Measurements from ENCODE around the gene P3R3URF. TPM values are rescaled to one million over a fixed set of nuclear protein-coding genes. Genes with fewer than 3 reads are reported as not detected.

Gene P3R3URF
- total RNA-seq, 2 experiments from 2014 or later, result not detected

DNA sequence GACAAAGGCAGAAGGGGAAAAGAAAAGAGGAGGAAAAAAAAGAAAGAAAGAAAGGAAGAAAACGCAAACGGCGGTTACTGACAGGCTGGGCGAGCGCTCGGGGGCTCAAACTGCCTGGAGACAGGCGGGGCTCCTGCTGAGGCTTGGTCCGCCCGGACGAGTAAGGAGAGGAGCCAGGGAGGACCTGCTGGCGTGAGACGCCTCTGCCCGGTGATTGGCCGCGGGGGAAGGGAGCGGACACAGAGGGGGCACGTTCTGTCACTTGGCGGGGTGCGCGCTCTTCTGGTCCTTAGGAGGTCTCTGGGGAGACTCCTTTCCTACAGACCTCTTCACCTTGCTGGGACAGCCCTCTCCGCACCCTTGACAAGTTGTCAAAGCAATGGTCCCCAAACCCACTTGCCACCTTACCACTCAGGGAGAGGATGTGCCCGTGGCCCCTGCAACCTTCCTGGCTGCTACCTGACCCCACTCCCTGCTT lies 43.1 kb downstream of the P3R3URF start:
- H3K36me3 Mint-ChIP-seq (ENCODE audit: low read depth), result peaks cover 2% of the 10 kb centered on the region
- H3K4me3 Mint-ChIP-seq, result peak overlapping the region; percentile 87
- H3K4me1 Mint-ChIP-seq, result peaks cover 25% of the 10 kb centered on the region
- peak overlapping the region; percentile 96 for H3K27ac Mint-ChIP-seq
- no peak for DNase-seq
- ChIA-PET POLR2A (no interaction called here), CTCF (interaction anchor here (1.3 kb wide), 1 partner anchor 15 kb away, joined by 3 read pairs; no protein-coding TSS in a partner anchor)
- H3K9me3 Mint-ChIP-seq, result no peaks in the 10 kb centered on the region
- peaks cover 63% of the 10 kb centered on the region for H3K27me3 Mint-ChIP-seq

DNA sequence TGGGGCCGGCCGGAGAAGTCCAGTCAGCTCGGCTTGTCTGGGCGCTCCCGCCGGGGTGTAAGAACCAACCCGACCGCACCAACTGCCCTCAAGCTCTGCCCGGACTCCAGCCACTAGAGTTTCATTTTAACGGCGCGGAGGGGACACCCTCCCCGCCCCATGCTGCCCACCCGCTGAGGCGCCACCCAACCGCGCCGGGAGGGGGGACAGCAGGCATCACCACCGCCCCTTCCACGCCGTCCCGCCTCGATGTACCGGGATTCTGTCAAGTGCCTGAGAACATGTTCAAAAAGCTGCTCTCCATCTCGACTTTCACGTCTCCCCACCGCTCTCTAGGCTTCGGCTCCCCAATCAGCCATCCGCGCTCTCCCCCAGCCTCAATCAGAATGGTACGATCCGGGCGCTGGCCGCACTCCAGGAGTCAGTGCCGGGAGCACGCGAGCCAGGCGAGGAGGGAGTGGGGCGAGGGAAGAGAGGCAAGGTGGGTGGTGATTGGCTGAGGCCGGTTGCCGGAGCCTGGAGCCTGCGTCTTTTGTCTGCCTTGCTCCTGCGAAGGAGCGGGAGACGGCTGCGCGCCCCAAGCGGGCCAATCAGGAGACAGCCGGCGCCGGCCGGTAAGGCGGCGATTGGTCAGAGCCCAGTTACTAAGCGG lies 43.6 kb downstream of the P3R3URF start, which contains the start of gene PIK3R3:
Gene PIK3R3 (minus strand): TSS at position 101 of the 652 bp plus-strand sequence. CDS start 677 bp downstream, outside the sequence.
- H3K36me3 Mint-ChIP-seq (ENCODE audit: low read depth), result peaks cover 2% of the 10 kb centered on the region
- ChIA-PET POLR2A (interaction anchor here (0.5 kb wide), 1 partner anchor 359 kb away, joined by 6 read pairs; no protein-coding TSS in a partner anchor), CTCF (interaction anchor here (0.5 to 0.8 kb wide), 2 partner anchors 15 to 36 kb away, joined by 3 to 4 read pairs; no protein-coding TSS in a partner anchor)
- peaks cover 67% of the 10 kb centered on the region for H3K27me3 Mint-ChIP-seq
- peak; percentile 93 for DNase-seq
- H3K27ac Mint-ChIP-seq, result peak within 1 kb of the TSS; percentile 96
- H3K9me3 Mint-ChIP-seq, result no peaks in the 10 kb centered on the region
- peak within 1 kb of the TSS; percentile 87 for H3K4me3 Mint-ChIP-seq
- H3K4me1 Mint-ChIP-seq, result peaks cover 25% of the 10 kb centered on the region

DNA sequence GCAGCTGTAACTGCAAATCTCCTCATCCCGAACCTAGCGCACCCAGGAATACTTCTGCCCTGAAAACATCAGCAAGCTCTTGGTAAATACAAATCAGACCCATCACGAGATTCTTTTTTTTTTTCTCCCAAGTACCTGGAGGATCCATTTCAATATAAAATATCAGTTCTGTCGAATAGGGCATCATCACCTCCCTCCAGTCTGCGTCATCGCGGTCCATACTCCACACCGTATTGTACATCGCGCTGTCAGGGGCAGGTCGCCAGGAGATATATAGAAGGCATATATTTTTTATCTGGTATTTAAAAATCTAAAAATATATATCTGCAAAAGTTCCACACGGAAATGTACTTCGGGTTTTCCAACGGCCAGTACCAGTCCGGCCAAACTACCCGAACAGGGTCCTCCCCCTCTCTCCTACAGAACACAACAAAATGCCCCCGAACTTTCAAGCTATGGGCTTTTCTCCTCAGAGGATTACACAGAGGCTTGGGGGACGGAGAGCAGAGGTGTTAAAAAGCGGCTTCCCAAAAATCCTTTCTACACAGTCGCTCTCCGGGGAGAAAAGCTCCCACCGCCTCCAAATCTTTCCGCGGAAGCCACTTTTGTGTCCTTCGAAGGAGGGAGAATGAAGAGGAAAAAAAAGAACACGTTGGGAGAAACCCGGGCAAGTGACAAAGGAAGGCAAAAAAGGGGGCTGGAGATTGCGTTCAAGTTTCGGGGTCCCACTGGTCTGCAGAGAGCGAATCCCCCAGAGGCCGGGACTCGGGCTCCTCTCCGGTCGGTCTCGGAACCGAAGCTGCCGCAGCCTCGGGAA lies 44.4 kb downstream of the P3R3URF start:
- peak overlapping the region; percentile 83 for H3K27ac Mint-ChIP-seq
- no peaks in the 10 kb centered on the region for H3K9me3 Mint-ChIP-seq
- DNase-seq, result peak; percentile 33
- H3K27me3 Mint-ChIP-seq, result peaks cover 64% of the 10 kb centered on the region
- H3K36me3 Mint-ChIP-seq (ENCODE audit: low read depth), result peaks cover 2% of the 10 kb centered on the region
- ChIA-PET CTCF (interaction anchor here (0.5 to 0.8 kb wide), 2 partner anchors 16 to 36 kb away, joined by 3 to 4 read pairs; no protein-coding TSS in a partner anchor), POLR2A (interaction anchor here (0.5 kb wide), 1 partner anchor 358 kb away, joined by 6 read pairs; no protein-coding TSS in a partner anchor)
- H3K4me3 Mint-ChIP-seq, result peak overlapping the region; percentile 87
- peaks cover 25% of the 10 kb centered on the region for H3K4me1 Mint-ChIP-seq

DNA sequence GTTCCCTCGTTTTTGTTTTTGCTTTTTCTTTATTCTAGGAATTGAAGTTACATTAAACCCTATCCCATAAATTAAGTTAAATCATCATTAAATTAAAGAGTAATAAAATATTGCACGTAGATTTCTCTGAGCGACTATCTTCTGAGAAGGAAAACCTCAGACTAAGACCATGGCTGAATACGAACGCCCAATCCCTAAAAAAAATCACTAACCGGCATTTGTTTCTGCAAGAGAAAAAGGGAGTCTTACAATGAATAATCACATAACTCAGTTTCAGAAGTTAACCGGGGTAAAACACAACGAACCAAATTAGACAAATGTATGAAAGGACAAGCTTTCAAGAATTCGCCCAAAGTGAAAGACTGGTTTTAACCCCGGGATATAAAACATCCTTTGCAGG lies 45.2 kb downstream of the P3R3URF start:
- Mint-ChIP-seq H3K27ac (no peak overlapping the region), H3K4me1 (peaks cover 25% of the 10 kb centered on the region), H3K27me3 (peaks cover 56% of the 10 kb centered on the region), H3K9me3 (no peaks in the 10 kb centered on the region), H3K4me3 (peak overlapping the region; percentile 87), H3K36me3 (ENCODE audit: low read depth) (peaks cover 2% of the 10 kb centered on the region)
- no peak for DNase-seq
- ChIA-PET POLR2A (no interaction called here), CTCF (no interaction called here)

DNA sequence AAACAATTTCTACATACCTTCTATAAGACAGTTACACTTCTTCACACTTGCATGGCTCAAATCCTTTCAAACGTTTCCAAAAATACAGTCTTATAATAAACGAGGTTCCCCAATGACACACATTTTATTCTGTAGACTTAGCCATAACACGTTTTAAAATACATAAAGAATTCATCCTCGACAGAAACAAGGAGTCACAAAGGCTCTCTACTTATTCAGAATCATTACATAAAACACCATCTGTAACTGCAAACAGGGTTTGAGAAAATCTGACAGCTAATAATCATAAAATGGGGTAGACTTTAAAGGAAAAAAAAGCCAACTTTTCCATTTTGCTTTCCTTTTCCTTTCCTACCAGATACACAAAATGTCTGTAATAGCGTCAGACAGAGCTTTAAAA lies 45.7 kb downstream of the P3R3URF start:
- Mint-ChIP-seq H3K9me3 (no peaks in the 10 kb centered on the region), H3K27ac (no peak overlapping the region), H3K4me1 (peaks cover 25% of the 10 kb centered on the region), H3K27me3 (peaks cover 54% of the 10 kb centered on the region), H3K4me3 (no peak overlapping the region), H3K36me3 (ENCODE audit: low read depth) (peaks cover 2% of the 10 kb centered on the region)
- ChIA-PET POLR2A (no interaction called here), CTCF (no interaction called here)
- DNase-seq, result no peak

DNA sequence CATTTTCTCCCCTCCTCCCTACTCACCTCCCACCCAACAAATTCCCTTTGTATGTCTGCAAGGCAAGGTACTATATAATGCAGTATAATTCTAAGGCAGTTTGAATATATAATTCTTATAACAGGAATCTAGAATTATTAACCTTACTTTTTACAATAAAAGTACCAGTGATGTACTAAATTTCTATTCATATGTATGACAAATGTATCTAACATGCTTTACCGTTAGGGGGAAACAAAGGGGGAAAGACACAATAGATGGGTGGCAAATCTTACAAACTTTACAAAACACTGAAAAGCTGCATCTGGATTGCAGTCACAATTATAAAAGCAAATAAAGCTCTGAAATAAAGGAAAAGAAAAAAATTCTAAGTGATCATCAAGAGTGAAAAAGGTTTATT lies 46.2 kb downstream of the P3R3URF start:
- POLR2A ChIA-PET, result no interaction called here
- Mint-ChIP-seq H3K4me3 (no peak overlapping the region), H3K27ac (no peak overlapping the region), H3K36me3 (ENCODE audit: low read depth) (peaks cover 2% of the 10 kb centered on the region), H3K4me1 (peaks cover 25% of the 10 kb centered on the region), H3K27me3 (peaks cover 54% of the 10 kb centered on the region), H3K9me3 (no peaks in the 10 kb centered on the region)
- DNase-seq, result no peak
- CTCF ChIA-PET, result no interaction called here

DNA sequence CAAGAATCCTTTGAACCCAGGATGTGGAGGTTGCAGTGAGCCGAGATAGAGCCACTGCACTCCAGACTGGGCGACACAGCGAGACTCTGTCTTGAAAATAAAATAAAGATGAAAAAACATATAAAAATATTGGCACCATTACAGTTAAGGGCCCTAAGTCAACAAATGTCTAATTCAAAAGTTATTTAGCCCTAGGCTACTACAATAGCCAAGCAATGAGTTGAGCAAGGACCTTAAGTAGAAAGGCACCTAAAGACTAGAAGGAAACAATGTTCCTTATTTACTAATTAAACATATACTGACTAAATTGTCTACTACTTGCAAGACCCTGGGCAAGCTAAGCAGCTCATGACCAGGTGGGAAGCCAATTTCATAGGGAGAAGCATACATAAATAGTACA lies 47.9 kb downstream of the P3R3URF start:
- Mint-ChIP-seq H3K27me3 (peaks cover 40% of the 10 kb centered on the region), H3K4me1 (peaks cover 16% of the 10 kb centered on the region), H3K27ac (no peak overlapping the region), H3K36me3 (ENCODE audit: low read depth) (peaks cover 2% of the 10 kb centered on the region), H3K9me3 (no peaks in the 10 kb centered on the region), H3K4me3 (no peak overlapping the region)
- ChIA-PET POLR2A (no interaction called here), CTCF (interaction anchor here (0.5 kb wide), 1 partner anchor 386 kb away, joined by 4 read pairs; no protein-coding TSS in a partner anchor)
- no peak for DNase-seq

Other genes with a start within 250 kb of the P3R3URF start
- 1 to 10 TPM; 3.5 to 3.9 TPM for gene PIK3R3, start 43.9 kb downstream of the P3R3URF start, total RNA-seq
- gene TSPAN1, start 1.4 kb downstream of the P3R3URF start, total RNA-seq, result not detected
- 10 to 100 TPM; 32.0 to 33.4 TPM for gene POMGNT1, start 21.9 kb upstream of the P3R3URF start, total RNA-seq
- not detected for gene LURAP1, start 26.8 kb upstream of the P3R3URF start, total RNA-seq
- gene RAD54L, start 71.3 kb upstream of the P3R3URF start, total RNA-seq, result 10 to 100 TPM; 46.7 to 54.0 TPM
- gene LRRC41, start 127.1 kb upstream of the P3R3URF start, total RNA-seq, result 10 to 100 TPM; 37.1 to 40.6 TPM
- gene UQCRH, start 127.2 kb upstream of the P3R3URF start, total RNA-seq, result 100 to 1,000 TPM; 247 to 273 TPM
- 10 to 100 TPM; 22.2 to 22.3 TPM for gene NSUN4, start 164.3 kb upstream of the P3R3URF start, total RNA-seq
- 1 to 10 TPM; 6.1 to 7.6 TPM for gene FAAH, start 217.8 kb upstream of the P3R3URF start, total RNA-seq